ENCODE measurements around the gene BBS12. TPM values are rescaled to one million over a fixed set of nuclear protein-coding genes. Genes with fewer than 3 reads are reported as not detected.
A peak's percentile ranks its signal among the peaks of the same experiment; 100 is the strongest.

BBS12 gene
- 1 to 10 TPM; 3.2 to 3.8 TPM for total RNA-seq
- 1 to 10 TPM; 2.5 to 2.8 TPM for polyA plus RNA-seq
- long read RNA-seq, donor 1, transcript BBS12-201 (2 exons, 3,244 nt) = major isoform, 11 of 11 reads
- long read RNA-seq, donor 1, partial matches to known transcripts = 0 of 11 reads
- long read RNA-seq, donor 1, other reads (novel, unspliced or antisense) = 0 of 11 reads
- long read RNA-seq, donor 2, transcript BBS12-201 (2 exons, 3,244 nt) = major isoform, 5 of 6 reads
- long read RNA-seq, donor 2, partial matches to known transcripts = 0 of 6 reads
- long read RNA-seq, donor 2, other reads (novel, unspliced or antisense) = 1 of 6 reads

- intact Hi-C loops (cut with DNase I) = loop anchor here (2.0 to 10.0 kb wide), 3 partner anchors 182 to 1532 kb away; partner anchors contain the start of gene NUDT6 (in 1 of the 2)
- 1% methylated on average over 37 of the region's 37 CpGs for WGBS, 2 donors
- peak within 1 kb of the TSS; percentile 71 to 84 for H3K4me3 ChIP-seq (ENCODE audit: low read length in 2 of 2)
- H3K27me3 ChIP-seq (ENCODE audit: control insufficient read depth in 1 of 2, insufficient read depth in 2 of 2, low read length in 1 of 2) = no peaks in the 10 kb centered on the region
- H3K27ac ChIP-seq (ENCODE audit: low read depth in 1 of 2, low read length in 2 of 2) = peak within 1 kb of the TSS; percentile 69 to 74
- DNase-seq (peak; percentile 99), ATAC-seq (ENCODE audit: low FRiP score) (peak; percentile 100)
- no peaks in the 10 kb centered on the region for H3K9me3 ChIP-seq (ENCODE audit: control insufficient read depth, low read length)
- no peaks in the 10 kb centered on the region for H3K4me1 ChIP-seq (ENCODE audit: control insufficient read depth in 1 of 2, insufficient read depth in 2 of 2, low read length in 2 of 2)
- H3K36me3 ChIP-seq (ENCODE audit: control insufficient read depth in 1 of 2, insufficient read depth in 2 of 2, low read length in 1 of 2) = no peaks in the 10 kb centered on the region
Measured at GRCh38 chr4:122732329-122733026, at the start of gene BBS12. BBS12 (plus strand) TSS chr4:122732704; CDS start chr4:122741893, 9,189 bp downstream.

- WGBS, 2 donors = 89% methylated on average over 2 of the region's 2 CpGs
- DNase-seq = no peak
- no peaks in the 10 kb centered on the region for H3K27me3 ChIP-seq (ENCODE audit: control insufficient read depth in 1 of 2, insufficient read depth in 2 of 2, low read length in 1 of 2)
- H3K27ac ChIP-seq (ENCODE audit: low read depth in 1 of 2, low read length in 2 of 2) = no peak overlapping the region
- ATAC-seq (ENCODE audit: low FRiP score) = no peak
- H3K4me1 ChIP-seq (ENCODE audit: control insufficient read depth in 1 of 2, insufficient read depth in 2 of 2, low read length in 2 of 2) = no peaks in the 10 kb centered on the region
- peaks cover 1% of the 10 kb centered on the region for H3K9me3 ChIP-seq (ENCODE audit: control insufficient read depth, low read length)
- H3K4me3 ChIP-seq (ENCODE audit: low read length in 2 of 2) = no peak overlapping the region
- H3K36me3 ChIP-seq (ENCODE audit: control insufficient read depth in 1 of 2, insufficient read depth in 2 of 2, low read length in 1 of 2) = no peaks in the 10 kb centered on the region
- intact Hi-C loops (cut with DNase I) = no loop called here
Measured at GRCh38 chr4:122686691-122687090, 45.8 kb upstream of the BBS12 start.

GRCh38 chr4:122687531-122688061 lies 44.9 kb upstream of the BBS12 start:
- intact Hi-C loops (cut with DNase I) = no loop called here
- Histone ChIP-seq H3K27me3 (ENCODE audit: control insufficient read depth in 1 of 2, insufficient read depth in 2 of 2, low read length in 1 of 2) (no peaks in the 10 kb centered on the region), H3K36me3 (ENCODE audit: control insufficient read depth in 1 of 2, insufficient read depth in 2 of 2, low read length in 1 of 2) (no peaks in the 10 kb centered on the region), H3K4me3 (ENCODE audit: low read length in 2 of 2) (no peak overlapping the region), H3K4me1 (ENCODE audit: control insufficient read depth in 1 of 2, insufficient read depth in 2 of 2, low read length in 2 of 2) (no peaks in the 10 kb centered on the region), H3K27ac (ENCODE audit: low read depth in 1 of 2, low read length in 2 of 2) (no peak overlapping the region), H3K9me3 (ENCODE audit: control insufficient read depth, low read length) (no peaks in the 10 kb centered on the region)
- no peak for ATAC-seq (ENCODE audit: low FRiP score)
- DNase-seq = no peak
- 34 to 35% methylated on average over 2 of the region's 2 CpGs for WGBS, 2 donors

DNA sequence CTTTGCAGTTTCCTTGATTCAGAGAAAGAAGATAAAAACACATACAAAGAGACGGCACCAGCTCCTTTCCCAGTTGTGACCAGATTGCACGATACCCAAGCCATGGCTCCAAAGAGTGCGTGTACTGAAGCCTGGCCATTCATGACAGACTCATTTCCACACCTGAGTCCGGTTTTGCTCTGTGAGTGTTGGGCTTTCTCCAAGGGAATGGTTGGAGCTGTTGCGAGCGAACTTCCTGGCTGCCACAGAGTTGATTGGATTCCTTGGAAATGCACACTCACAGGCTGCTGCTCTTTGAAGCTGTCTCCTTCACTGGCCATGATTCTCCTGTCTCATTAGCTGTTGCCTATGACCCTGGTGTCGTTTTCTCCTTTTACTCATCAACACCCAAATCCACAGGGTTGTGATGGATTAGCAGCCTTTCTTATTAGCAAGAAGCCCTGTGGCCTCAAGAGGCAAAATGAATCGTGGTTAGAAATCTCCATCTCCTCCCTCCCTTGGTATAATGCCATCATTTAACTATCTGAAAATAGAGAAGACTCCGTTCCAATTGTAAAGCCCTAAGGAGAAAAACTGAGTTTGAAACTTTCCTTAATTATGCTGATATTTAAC lies 43.9 kb upstream of the BBS12 start:
- Histone ChIP-seq H3K27me3 (ENCODE audit: control insufficient read depth in 1 of 2, insufficient read depth in 2 of 2, low read length in 1 of 2) (no peaks in the 10 kb centered on the region), H3K4me1 (ENCODE audit: control insufficient read depth in 1 of 2, insufficient read depth in 2 of 2, low read length in 2 of 2) (no peaks in the 10 kb centered on the region), H3K36me3 (ENCODE audit: control insufficient read depth in 1 of 2, insufficient read depth in 2 of 2, low read length in 1 of 2) (no peaks in the 10 kb centered on the region), H3K4me3 (ENCODE audit: low read length in 2 of 2) (peak overlapping the region; percentile 22 to 51), H3K9me3 (ENCODE audit: control insufficient read depth, low read length) (no peaks in the 10 kb centered on the region), H3K27ac (ENCODE audit: low read depth in 1 of 2, low read length in 2 of 2) (no peak overlapping the region)
- 14 to 30% methylated on average over 9 of the region's 9 CpGs for WGBS, 2 donors
- intact Hi-C loops (cut with DNase I) = no loop called here
- ATAC-seq (ENCODE audit: low FRiP score) (peak; percentile 53), DNase-seq (no peak)

DNA sequence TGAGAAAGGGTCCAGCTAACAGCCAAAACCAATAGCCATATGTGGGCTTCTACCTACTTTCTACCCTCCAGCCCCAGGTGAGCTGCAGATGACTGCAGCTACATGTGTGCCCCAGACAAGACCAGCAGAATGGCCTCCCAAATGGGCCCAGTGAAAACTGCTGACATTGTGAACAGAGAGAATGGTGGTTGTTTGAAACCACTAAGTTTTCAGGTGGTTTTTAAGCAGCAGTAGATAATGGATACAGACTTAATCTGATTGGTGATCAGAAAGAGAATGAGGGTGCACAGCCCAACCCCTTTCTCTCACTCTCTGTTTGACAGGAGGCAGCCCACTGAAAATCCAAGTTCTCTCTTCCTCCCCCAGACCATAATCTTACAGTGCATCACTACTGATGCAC lies 42.5 kb upstream of the BBS12 start:
- Histone ChIP-seq H3K4me1 (ENCODE audit: control insufficient read depth in 1 of 2, insufficient read depth in 2 of 2, low read length in 2 of 2) (no peaks in the 10 kb centered on the region), H3K27me3 (ENCODE audit: control insufficient read depth in 1 of 2, insufficient read depth in 2 of 2, low read length in 1 of 2) (no peaks in the 10 kb centered on the region), H3K9me3 (ENCODE audit: control insufficient read depth, low read length) (no peaks in the 10 kb centered on the region), H3K36me3 (ENCODE audit: control insufficient read depth in 1 of 2, insufficient read depth in 2 of 2, low read length in 1 of 2) (no peaks in the 10 kb centered on the region), H3K27ac (ENCODE audit: low read depth in 1 of 2, low read length in 2 of 2) (no peak overlapping the region), H3K4me3 (ENCODE audit: low read length in 2 of 2) (no peak overlapping the region)
- no peak for ATAC-seq (ENCODE audit: low FRiP score)
- DNase-seq = no peak
- intact Hi-C loops (cut with DNase I) = no loop called here

GRCh38 chr4:122691988-122692387 lies 40.5 kb upstream of the BBS12 start:
- Histone ChIP-seq H3K36me3 (ENCODE audit: control insufficient read depth in 1 of 2, insufficient read depth in 2 of 2, low read length in 1 of 2) (no peaks in the 10 kb centered on the region), H3K27ac (ENCODE audit: low read depth in 1 of 2, low read length in 2 of 2) (no peak overlapping the region), H3K4me3 (ENCODE audit: low read length in 2 of 2) (no peak overlapping the region), H3K27me3 (ENCODE audit: control insufficient read depth in 1 of 2, insufficient read depth in 2 of 2, low read length in 1 of 2) (no peaks in the 10 kb centered on the region), H3K4me1 (ENCODE audit: control insufficient read depth in 1 of 2, insufficient read depth in 2 of 2, low read length in 2 of 2) (no peaks in the 10 kb centered on the region), H3K9me3 (ENCODE audit: control insufficient read depth, low read length) (no peaks in the 10 kb centered on the region)
- no peak for DNase-seq
- no peak for ATAC-seq (ENCODE audit: low FRiP score)
- intact Hi-C loops (cut with DNase I) = no loop called here
- WGBS, 2 donors = 67 to 80% methylated on average over 4 of the region's 4 CpGs

DNA sequence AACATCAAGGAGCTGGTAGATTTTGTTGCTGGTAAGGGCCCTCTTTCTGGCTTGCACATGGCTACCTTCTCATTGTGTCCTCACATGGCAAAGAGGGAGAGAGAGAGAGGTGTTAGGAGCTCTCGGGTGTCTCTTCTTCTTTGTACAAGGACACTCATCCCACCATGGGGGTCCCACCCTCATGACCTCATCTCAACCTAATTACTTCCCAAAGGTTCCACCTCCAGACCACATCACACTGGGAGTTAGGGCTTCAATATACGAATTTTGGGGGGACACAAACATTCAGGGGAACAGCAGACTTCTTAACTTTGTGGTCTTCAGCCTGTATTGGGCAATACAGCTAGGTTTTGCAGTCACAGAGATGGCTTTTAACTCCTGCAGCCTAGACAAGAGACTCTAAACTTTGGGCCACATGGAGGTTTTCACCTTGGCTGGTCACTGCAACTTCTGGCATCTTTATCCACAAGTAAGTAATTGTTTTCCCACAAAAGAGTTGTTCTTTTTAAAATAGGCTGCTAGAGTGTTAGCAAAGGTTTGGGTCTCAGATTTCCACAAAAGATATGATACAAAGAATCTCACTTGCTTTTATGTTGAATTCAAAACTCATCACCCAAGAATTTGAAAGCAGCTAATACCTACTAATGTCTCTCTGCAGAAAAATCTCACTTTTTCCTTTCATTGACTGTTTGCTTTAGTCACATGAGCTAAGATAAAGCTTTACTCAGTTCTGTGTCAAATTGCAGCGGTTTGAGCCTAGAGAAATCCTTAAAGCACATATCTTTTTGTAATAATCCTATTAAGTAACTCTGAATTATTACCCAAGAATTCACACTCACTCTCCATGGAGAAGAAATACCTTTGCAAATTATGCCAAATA lies 39.6 kb upstream of the BBS12 start:
- Histone ChIP-seq H3K4me3 (ENCODE audit: low read length in 2 of 2) (no peak overlapping the region), H3K27me3 (ENCODE audit: control insufficient read depth in 1 of 2, insufficient read depth in 2 of 2, low read length in 1 of 2) (no peaks in the 10 kb centered on the region), H3K4me1 (ENCODE audit: control insufficient read depth in 1 of 2, insufficient read depth in 2 of 2, low read length in 2 of 2) (no peaks in the 10 kb centered on the region), H3K36me3 (ENCODE audit: control insufficient read depth in 1 of 2, insufficient read depth in 2 of 2, low read length in 1 of 2) (no peaks in the 10 kb centered on the region), H3K27ac (ENCODE audit: low read depth in 1 of 2, low read length in 2 of 2) (no peak overlapping the region), H3K9me3 (ENCODE audit: control insufficient read depth, low read length) (no peaks in the 10 kb centered on the region)
- ATAC-seq (ENCODE audit: low FRiP score) (no peak), DNase-seq (no peak)
- WGBS, 2 donors = 40 to 53% methylated on average over 3 of the region's 3 CpGs
- intact Hi-C loops (cut with DNase I) = no loop called here

DNA sequence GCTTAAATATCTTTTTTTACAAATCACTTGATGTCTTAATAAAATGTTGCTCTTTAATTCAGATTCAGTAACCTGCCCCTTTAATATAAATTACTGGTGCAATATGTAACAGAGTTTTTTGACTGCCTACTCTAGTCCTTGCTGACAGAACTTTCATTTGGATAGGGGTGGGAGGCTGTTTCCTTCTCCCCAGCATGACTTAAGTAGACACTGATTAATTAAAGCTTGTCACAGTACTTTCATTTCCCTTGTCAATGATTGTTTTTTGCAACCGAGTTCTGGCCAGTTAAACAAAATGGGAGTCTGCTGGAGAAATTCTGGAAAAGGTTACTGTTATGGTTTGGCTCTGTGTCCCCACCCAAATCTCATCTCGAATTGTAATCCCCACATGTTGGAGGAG lies 37.3 kb upstream of the BBS12 start:
- 48 to 62% methylated on average over 2 of the region's 2 CpGs for WGBS, 2 donors
- intact Hi-C loops (cut with DNase I) = no loop called here
- ATAC-seq (ENCODE audit: low FRiP score) (no peak), DNase-seq (no peak)
- Histone ChIP-seq H3K27me3 (ENCODE audit: control insufficient read depth in 1 of 2, insufficient read depth in 2 of 2, low read length in 1 of 2) (no peaks in the 10 kb centered on the region), H3K27ac (ENCODE audit: low read depth in 1 of 2, low read length in 2 of 2) (no peak overlapping the region), H3K36me3 (ENCODE audit: control insufficient read depth in 1 of 2, insufficient read depth in 2 of 2, low read length in 1 of 2) (no peaks in the 10 kb centered on the region), H3K4me3 (ENCODE audit: low read length in 2 of 2) (no peak overlapping the region), H3K4me1 (ENCODE audit: control insufficient read depth in 1 of 2, insufficient read depth in 2 of 2, low read length in 2 of 2) (no peaks in the 10 kb centered on the region), H3K9me3 (ENCODE audit: control insufficient read depth, low read length) (no peaks in the 10 kb centered on the region)
